Spleen (tissue), 7 donors: ENCODE results near the gene CDHR2.

Source experiments
- POLR2A ChIP-seq, 3 donors: fragments of 450-650 bp; IDR thresholded peaks; one replicate each; pipeline ENCODE4 v1.5.1; 2017; ENCODE audit warnings: antibody characterized with exemption in 3 of 3, mild to moderate bottlenecking in 1 of 3
- POLR2AphosphoS5 ChIP-seq, 3 donors: sonication (generic); formaldehyde crosslinking; IDR thresholded peaks; one replicate each; pipeline ENCODE4 v1.5.1; 2017; ENCODE audit warnings: antibody characterized with exemption in 3 of 3
- TF ChIP-seq, protein P1 (sequence below), 11 experiments: fragments of 200-600 bp in 7 of 11; fragments of 450-650 bp in 4 of 11; sonication (generic) in 4 of 11; IDR thresholded peaks in 8 of 11; conservative IDR thresholded peaks in 3 of 11; 1 replicate in 7 of 11; 2 replicates in 4 of 11; pipeline versions ENCODE4 v1.4.0 to v1.8.0; 2016 to 2021; ENCODE audit warnings: antibody characterized with exemption in 11 of 11, inconsistent platforms in 4 of 11, mild to moderate bottlenecking in 1 of 11
- donor health status: DM: no; HTN: no; CAD: no; lungs with moderate emphysema.
- donor health status: DM: no; HTN: no; CAD: no.
- donor health status: DM: no; HTN: no; CAD: no.

DNA sequence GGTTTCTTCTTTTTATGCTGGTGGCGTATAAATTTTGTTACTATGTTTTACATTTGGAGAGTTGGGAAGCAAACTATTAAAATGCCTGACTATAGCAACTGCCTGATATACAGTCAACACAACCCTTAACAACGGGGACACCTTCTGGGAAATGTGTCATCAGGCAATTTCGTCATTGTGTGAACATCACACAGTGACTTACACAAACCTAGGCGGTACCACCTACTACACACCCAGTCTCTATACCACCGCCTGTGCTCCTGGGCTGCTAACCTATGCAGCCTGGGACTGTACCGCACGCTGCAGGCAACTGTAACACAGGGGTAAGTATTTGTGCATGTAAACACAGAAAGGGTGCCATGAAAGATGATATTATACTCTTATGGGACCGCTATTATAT is 1.3 kb upstream of the CDHR2 start:
- TF ChIP-seq, protein P1, sequence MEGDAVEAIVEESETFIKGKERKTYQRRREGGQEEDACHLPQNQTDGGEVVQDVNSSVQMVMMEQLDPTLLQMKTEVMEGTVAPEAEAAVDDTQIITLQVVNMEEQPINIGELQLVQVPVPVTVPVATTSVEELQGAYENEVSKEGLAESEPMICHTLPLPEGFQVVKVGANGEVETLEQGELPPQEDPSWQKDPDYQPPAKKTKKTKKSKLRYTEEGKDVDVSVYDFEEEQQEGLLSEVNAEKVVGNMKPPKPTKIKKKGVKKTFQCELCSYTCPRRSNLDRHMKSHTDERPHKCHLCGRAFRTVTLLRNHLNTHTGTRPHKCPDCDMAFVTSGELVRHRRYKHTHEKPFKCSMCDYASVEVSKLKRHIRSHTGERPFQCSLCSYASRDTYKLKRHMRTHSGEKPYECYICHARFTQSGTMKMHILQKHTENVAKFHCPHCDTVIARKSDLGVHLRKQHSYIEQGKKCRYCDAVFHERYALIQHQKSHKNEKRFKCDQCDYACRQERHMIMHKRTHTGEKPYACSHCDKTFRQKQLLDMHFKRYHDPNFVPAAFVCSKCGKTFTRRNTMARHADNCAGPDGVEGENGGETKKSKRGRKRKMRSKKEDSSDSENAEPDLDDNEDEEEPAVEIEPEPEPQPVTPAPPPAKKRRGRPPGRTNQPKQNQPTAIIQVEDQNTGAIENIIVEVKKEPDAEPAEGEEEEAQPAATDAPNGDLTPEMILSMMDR (IDR thresholded peaks at IDR 0.05 in 8 of 11, conservative IDR thresholded peaks at IDR 0.05 in 3 of 11): no peak
- TF ChIP-seq POLR2AphosphoS5 (IDR thresholded peaks at IDR 0.05) (peak in 1 of 3 donors; percentile 52), POLR2A (IDR thresholded peaks at IDR 0.05) (no peak)
